ENCODE results near the gene TCP11. TPM values are rescaled to one million over a fixed set of nuclear protein-coding genes. Genes with fewer than 3 reads are reported as not detected.

The TCP11 gene
- total RNA-seq, 1 experiment from 2014 or later, result not detected

GRCh38 chr6:35128496-35128895, 12.6 kb downstream of the TCP11 start:
- no peak overlapping the region for H3K18ac ChIP-seq (ENCODE audit: insufficient read length, low read depth, low read length)
- H3K27ac Mint-ChIP-seq, result no peak overlapping the region
- WGBS (ENCODE audit: extremely low coverage, insufficient read length, low lambda C conversion rate), result no CpG with 5 or more reads among the region's 3 CpGs
- H3K56ac ChIP-seq (ENCODE audit: insufficient read length, low read depth, low read length), result no peak overlapping the region
- H3K79me1 ChIP-seq (ENCODE audit: insufficient read depth, low read depth, low read length, poor library complexity, severe bottlenecking), result no peaks in the 10 kb centered on the region
- H3K79me2 ChIP-seq (ENCODE audit: insufficient read depth, low read length), result no peaks in the 10 kb centered on the region
- no peak overlapping the region for H2AFZ ChIP-seq (ENCODE audit: low read length)
- no peak overlapping the region for H4K5ac ChIP-seq (ENCODE audit: insufficient read length, low read depth, low read length)
- H2BK5ac ChIP-seq (ENCODE audit: insufficient read length, low read length), result no peak overlapping the region
- H3K4me1 ChIP-seq (ENCODE audit: insufficient read depth, low read length), result no peaks in the 10 kb centered on the region
- H3K4me2 ChIP-seq (ENCODE audit: insufficient read depth, insufficient read length, low read length), result no peak overlapping the region
- TF ChIP-seq, protein P1, sequence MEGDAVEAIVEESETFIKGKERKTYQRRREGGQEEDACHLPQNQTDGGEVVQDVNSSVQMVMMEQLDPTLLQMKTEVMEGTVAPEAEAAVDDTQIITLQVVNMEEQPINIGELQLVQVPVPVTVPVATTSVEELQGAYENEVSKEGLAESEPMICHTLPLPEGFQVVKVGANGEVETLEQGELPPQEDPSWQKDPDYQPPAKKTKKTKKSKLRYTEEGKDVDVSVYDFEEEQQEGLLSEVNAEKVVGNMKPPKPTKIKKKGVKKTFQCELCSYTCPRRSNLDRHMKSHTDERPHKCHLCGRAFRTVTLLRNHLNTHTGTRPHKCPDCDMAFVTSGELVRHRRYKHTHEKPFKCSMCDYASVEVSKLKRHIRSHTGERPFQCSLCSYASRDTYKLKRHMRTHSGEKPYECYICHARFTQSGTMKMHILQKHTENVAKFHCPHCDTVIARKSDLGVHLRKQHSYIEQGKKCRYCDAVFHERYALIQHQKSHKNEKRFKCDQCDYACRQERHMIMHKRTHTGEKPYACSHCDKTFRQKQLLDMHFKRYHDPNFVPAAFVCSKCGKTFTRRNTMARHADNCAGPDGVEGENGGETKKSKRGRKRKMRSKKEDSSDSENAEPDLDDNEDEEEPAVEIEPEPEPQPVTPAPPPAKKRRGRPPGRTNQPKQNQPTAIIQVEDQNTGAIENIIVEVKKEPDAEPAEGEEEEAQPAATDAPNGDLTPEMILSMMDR (conservative IDR thresholded peaks at IDR 0.05), result no peak
- no peak overlapping the region for H2BK12ac ChIP-seq (ENCODE audit: insufficient read length, low read depth, low read length)
- H2BK20ac ChIP-seq (ENCODE audit: low read depth, low read length, poor library complexity, severe bottlenecking), result no peak overlapping the region
- H3K4me3 Mint-ChIP-seq, result no peak overlapping the region
- no peaks in the 10 kb centered on the region; the same call in 1 of the 2 replicates for H3K27me3 Mint-ChIP-seq (ENCODE audit: low read depth)
- DNase-seq, result no peak
- no peaks in the 10 kb centered on the region for H4K20me1 ChIP-seq (ENCODE audit: control insufficient read depth, insufficient read depth, insufficient read length)
- no peak overlapping the region for H3K23ac ChIP-seq (ENCODE audit: insufficient read length, low read depth, low read length)
- H3K27me3 ChIP-seq (ENCODE audit: insufficient read depth, low read length), result no peaks in the 10 kb centered on the region
- H3K23me2 ChIP-seq (ENCODE audit: insufficient read length, low read depth, low read length, poor library complexity, severe bottlenecking), result no peaks in the 10 kb centered on the region
- H3K4ac ChIP-seq (ENCODE audit: low read depth, low read length), result no peak overlapping the region
- H4K8ac ChIP-seq (replicated peaks; ENCODE audit: insufficient read length, low read depth, low read length), result no peak overlapping the region
- no peaks in the 10 kb centered on the region for H3K9me3 Mint-ChIP-seq
- H2BK120ac ChIP-seq (ENCODE audit: low read depth, low read length, poor library complexity, severe bottlenecking), result no peak overlapping the region
- H3K27ac ChIP-seq (ENCODE audit: insufficient read length, low read depth, low read length), result no peak overlapping the region
- no peaks in the 10 kb centered on the region for H3K36me3 Mint-ChIP-seq (ENCODE audit: insufficient read depth in 1 of 3, low read depth in 3 of 3)
- H3K4me1 Mint-ChIP-seq, result peaks cover 0 to 3% of the 10 kb centered on the region in 2 experiments; a peak in 1 of 4 replicates
- H3K9ac ChIP-seq (ENCODE audit: extremely low read depth, insufficient read length, low read length), result no peak overlapping the region
- H3T11ph ChIP-seq (ENCODE audit: low read length), result no peak overlapping the region
- no peaks in the 10 kb centered on the region for H3K9me3 ChIP-seq (ENCODE audit: control insufficient read depth, low read depth, low read length)
- no peak overlapping the region for H3K14ac ChIP-seq (ENCODE audit: insufficient read depth, low read length)
- no peak overlapping the region for H2AK5ac ChIP-seq (ENCODE audit: insufficient read length, low read length)
- no peak overlapping the region for H4K91ac ChIP-seq (ENCODE audit: insufficient read length, low read depth, low read length)
- H2BK15ac ChIP-seq (ENCODE audit: low read depth, low read length), result no peak overlapping the region
